HG03432 (cell line): ENCODE data around the gene CNST.
"Not testable (repeated sequence)": the region's sequence is repeated elsewhere in the genome, so short reads cannot be mapped to it uniquely, and the experiment has no call there.

Experiments
- ATAC-seq: cut with Tn5 transposase; IDR thresholded peaks from one replicate; pipeline ENCODE4 v1.9.1; 2021; ENCODE audit warnings: mild to moderate bottlenecking, moderate library complexity; ENCODE audit not compliant: unreplicated experiment

CNST gene

DNA sequence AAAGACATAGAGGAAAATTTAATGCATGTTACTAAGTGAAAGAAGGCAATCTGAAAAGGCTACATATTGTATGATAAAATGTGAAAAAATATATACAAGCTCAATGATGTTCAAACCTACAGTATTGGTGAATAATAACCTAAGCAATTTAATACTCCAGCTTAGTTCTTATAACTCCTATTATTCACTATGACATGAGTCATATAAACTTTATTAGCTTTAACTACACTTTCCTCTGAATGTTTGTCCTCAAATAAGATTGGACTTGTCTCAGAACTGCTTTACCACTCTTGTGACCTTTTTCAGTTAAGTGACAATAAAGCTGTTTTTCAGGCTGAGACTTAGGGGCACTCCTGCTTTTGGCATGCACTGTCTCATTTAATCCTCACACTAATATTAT lies 50.9 kb downstream of the CNST start:
- no peak for ATAC-seq

DNA sequence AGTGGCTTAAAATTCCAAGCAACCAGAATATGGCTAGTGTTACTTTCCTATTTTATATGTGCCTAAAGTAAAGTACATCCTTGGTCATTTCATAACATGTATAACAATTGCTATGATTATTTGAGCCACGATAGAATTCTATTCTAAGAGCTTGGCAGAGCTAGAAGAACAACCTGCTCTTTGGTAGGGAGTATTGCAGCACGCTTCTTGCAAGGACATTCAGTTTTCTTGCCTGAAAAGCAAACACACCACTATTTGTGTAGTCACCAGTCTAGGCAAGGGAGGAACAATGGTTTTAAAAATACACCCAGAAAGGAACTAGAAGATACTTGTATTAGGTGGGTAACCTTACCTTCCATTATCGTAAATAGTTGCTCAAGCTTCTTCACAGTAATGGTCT lies 51.5 kb downstream of the CNST start:
- no peak for ATAC-seq

DNA sequence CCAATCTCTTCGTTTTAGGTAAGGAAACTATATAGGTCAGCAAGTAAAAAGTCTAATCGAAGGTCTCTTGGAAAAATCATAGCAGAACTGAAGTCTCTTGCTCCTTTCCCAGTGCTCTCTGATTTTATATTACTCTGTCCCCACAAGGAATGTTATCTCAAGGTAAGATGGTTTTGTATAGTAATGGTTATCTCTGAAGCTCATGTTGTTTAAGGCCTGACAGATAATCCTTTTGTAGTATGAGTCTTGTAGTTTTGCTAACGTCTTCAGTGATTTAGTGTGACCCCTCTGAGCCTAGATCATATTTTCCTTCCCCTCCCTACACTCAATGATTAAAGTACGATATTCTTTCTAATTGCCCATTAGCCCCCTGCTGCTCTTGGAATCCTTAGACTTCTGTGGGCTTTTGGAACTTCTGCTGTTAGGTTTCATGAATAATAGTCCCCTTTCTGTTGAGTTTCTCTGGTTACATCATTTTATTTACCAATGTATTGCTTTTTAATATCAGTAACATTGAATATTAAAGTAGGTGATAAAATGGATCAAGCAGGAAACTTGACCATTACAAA lies 52.1 kb downstream of the CNST start:
- no peak for ATAC-seq

DNA sequence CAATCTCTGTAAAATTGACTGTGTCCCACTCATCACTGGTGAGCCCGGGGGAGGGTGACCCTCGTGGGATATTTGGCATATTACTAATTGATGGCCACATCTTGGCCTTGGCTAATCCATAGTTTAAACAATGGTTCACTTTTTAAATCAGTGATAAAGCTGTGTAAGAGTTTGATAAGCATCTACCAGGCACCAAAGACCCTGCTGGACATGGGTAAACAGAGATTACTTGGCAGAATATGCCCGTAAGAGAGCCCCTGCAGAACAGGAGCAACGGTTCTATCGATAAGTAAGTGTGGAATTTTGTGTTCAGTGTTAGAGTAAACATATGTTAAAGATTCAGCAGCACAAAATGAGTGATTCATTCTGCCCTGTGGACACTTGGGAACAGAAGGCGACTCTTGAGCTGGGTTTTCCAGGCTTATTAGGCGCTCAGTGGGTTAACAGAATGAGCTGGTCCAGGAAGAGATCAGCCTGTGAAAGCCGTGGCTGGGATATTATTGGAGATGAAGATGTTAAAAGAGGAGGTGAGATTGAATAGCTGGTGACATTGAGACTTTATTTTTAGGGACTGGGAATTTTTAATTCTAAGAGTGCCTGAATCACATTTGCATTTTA lies 55.9 kb downstream of the CNST start:
- no peak for ATAC-seq

DNA sequence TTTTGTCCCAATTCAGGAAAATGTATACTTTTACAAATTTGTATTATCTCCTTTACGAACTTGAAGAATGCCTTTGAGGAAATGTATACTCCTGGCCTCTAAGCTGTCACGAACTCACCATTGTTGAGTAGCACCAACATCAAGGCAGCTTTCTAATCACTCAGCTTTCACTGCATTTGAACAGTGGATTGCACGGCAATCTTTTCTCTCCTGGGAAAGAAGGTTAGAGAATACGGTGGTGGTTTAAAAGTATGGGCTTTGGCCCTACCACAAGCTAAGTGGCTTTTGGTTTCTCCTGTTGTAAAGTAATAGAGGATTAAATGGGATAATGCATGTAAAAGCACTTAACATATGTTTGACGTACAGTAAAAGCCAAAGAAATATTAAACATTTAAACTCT lies 57.8 kb downstream of the CNST start:
- ATAC-seq: no peak

DNA sequence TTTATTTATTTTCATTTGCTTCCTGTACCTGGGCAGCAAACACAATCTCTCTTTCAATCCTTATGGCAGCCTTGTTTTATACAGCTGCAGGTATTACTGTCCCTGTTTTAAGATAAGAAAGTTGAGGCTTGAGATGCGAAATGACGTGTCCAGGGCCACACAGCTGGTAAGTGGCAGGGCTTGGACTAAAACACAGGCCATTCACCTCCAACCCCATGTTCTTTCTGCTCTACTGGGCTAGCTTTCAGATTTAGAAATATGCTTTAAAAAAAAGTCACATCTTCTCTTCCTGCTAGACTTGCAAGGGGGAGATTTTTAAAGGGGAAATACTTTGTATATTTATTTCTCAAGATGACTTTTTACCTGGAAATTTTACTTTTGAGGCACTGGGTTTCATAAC lies 62.8 kb downstream of the CNST start:
- ATAC-seq: peak; percentile 95

DNA sequence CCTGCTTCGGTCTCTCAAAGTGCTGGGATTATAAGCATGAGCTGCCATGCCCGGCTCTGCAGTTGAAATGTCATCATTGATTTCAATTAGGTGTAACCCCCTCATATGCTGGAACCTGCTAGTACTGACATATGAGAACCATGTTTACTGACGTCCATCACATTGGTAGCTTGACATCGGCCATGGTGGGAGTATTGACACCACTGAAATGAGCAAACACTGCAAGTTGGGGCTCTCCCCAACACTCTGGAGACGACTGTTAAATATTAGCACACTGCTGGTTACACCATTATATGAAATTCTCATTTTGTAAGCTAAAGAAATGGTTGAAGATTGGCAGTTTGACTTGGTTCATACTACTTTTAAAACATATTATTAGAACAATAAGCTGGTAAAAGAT lies 63.7 kb downstream of the CNST start:
- ATAC-seq: no peak

DNA sequence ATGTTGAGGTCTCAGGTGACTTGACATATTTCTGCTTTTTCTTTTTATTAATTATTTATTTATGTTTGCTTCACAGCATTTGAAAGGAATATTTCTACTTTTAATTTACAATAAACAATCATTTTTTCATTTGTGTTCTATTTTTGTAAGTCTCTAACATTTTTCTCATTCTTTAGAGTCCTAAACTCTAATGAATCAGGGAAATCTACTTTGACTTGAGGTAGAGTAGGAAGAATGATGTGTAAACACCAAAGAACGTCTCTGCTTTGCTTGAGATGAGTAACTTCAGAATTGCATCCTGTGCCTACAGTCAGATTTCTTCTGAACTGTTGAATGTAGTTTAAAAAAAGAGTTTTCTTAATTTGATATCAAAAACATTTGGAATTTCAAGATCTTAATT lies 65.2 kb downstream of the CNST start:
- ATAC-seq: no peak

DNA sequence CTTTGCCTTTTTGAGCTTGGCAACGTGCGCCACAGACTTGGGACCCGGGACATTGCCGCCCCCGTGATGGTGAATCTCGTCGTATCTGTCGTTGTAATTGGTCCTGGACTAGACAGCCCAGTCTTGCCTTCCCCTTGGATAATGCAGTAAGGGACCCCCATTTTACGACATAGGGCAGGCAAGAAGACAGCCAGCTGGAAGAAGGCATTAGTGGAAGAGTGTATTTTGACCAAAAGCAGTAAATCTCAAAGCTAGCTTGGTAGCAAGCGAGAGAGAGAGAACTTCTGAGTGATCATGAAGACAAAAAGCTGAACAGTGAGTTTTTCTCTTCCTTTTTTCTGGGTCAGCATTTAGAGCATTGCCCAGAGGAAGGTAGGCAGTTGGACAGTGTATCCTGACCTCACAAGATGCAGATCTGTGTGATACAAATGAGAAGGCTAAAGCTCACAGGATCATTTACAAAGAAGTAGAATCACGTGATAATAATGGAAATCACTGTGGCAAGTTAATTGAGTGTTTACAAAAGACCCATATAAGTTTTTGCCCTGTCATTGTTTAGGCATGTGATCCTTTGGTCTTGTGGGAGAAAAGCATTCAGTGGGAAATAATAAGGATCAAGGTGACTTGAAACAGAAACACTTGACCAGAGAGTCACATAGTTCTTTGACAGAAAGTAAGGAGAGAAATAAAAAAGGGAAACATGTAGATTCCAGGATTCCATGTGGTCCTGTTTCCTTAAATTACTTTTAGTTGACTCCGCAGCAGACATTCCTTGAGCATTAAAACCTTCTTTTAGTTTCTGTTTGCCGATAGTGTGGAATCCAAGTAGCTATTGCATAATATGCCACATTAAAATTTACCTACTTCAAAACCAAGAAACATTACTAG lies 66.3 kb downstream of the CNST start:
- ATAC-seq: no peak

DNA sequence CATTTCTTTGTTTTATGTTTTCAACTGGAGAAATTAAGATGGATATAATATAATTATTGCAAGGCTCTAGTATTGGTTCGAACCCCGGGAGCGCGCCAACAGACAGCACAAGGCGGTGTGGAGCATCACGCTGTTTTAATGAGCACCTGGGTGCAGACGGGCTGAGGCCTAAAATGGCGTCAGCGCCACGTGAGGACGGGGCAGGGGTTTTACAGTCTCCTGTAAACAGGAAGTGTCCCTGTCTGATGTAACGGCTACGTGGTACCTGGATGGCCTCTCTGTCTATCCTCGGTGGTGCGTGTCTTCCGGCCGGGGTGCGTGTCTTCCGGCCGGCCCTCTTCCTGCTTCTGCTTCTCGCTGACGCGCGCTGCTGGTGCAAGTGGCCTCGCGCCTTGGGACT lies 68.4 kb downstream of the CNST start:
- ATAC-seq: not testable (repeated sequence)

DNA sequence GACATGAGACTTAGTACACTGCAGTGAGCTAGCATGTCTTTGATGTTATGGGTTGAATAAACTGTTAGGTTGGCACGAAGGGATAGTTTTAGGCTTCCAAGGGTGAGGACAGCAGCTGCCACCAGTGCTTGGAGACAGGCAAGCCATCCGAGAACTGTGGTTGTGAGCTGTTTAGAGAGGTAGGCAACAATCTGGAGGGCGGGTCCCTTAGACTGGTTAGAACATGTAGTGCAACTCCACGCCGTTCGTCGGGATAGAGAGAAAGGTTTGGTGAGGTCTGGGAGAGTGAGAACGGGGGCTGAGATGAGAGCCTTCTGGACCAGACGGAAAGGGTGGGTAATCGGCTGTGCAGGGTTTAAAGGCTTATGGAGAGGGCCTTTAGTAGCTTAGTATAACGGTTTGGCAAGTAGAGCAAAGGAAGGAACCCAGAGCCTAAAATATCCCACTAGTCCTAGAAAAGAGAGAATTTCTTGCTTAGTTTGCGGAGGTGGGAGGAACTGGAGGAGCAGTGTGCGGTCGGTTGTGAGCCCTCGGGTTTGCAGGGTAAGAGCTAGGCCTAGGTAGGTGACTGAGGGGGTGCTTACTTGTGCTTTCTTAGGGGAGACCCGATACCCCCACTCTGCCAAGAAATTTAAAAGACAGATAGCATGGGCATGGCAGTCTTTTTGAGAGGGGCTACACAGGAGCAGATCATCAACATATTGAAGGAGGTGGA lies 72.8 kb downstream of the CNST start:
- ATAC-seq: no peak

DNA sequence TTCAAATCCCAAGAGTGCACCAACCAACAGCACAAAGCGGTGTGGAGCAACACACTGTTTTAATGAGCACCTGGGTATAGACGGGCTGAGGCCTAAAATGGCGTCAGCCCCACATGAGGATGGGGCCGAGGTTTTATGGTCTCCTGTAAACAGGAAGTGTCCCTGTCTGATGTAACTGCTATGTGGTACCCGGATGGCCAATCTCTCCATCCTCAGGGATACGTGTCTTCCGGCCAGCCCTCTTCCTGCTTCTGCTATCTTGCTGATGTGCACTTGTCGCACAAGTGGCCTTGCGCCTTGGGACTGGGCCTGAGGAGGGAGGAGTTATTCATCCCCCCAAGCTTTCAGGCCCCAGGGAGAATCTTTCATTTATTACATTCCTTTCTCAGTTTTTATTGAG lies 73.5 kb downstream of the CNST start:
- ATAC-seq: no peak

DNA sequence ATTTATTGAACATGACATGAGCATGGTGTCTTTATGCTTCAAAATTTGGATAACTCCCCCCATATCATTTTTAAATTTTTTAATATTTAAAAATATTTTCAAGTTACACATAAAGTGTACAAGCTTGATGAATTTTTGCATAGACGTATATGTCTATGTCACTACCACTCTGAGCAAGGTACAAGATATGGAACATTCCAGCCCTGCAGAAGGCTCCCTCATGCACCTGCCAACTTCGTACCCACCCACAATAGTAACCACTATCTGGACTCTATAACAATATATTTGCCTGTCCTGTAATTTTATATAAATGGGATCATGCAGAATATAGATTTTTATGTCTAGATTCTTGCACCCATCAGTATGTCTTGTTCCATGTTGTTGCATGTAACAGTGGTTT lies 74.5 kb downstream of the CNST start:
- ATAC-seq: no peak

DNA sequence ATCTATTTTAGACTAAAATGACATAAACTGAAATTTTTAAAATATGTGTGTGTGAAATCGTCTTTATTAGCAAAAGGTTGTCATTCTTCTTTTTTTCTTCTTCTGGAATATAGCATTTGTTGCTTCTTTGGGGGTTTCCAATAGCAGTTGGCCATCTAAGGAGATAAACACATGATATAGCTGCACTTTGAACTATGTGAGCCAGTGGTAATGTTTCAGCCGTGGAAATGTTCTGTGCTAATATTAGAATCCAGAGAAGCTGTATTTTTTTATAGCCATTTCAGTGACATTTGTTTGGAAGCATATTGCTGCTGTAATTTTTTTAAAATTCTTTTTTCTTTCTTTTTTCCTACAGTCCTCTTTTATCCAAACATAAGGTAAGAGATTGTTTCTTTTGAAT lies 75.1 kb downstream of the CNST start:
- ATAC-seq: no peak

DNA sequence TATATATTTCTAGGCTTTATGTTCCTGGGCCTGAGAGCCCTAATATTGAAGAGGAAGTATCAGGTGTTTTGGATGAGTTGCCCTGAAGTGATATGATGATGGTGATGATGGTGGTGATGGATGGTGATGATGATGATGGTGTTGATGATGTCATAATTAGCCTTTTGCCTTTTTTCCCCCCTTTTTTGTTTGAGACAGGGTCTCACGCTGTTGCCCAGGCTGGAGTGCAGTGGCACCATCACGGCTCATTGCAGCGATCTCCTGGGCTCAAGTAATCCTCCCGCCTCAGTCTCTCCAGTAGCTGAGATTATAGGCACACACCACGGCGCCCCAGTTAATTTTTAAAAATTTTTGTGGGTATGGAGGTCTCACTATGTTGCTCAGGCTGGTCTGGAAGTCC lies 76.5 kb downstream of the CNST start:
- no peak for ATAC-seq

DNA sequence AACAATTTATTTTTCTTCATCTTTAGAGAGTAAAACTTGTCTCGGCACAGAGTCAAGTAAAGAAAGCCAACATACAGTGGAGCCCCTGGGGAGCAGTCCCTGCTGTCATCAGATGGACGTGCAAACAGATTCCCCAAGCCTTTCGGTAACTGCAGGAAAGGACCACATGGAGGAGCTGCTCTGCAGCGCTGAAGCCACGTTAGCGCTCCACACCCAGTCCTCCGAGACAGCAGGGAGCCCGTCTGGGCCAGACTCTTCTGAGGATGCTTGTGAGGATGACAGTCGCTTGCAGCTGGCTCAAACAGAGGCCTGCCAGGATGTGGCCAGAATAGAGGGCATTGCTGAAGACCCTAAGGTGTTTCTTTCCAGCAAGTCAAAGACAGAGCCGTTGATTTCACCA lies 80.9 kb downstream of the CNST start:
- no peak for ATAC-seq

DNA sequence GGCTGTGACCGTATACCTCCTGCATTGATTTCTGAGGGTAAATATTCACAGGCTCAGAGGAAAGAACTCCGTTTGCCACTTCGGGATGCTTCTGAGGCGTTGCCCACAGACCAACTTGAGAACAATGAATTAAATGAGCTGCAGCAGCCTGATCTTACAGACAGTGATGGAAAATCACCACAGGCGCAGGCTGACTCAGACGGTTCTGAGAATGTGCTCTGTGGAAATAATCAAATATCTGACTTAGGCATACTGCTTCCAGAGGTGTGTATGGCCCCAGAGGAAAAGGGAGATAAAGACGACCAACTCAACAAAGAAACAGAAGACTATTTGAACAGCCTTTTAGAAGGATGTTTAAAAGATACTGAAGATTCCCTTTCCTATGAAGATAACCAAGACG lies 81.3 kb downstream of the CNST start:
- ATAC-seq: no peak

DNA sequence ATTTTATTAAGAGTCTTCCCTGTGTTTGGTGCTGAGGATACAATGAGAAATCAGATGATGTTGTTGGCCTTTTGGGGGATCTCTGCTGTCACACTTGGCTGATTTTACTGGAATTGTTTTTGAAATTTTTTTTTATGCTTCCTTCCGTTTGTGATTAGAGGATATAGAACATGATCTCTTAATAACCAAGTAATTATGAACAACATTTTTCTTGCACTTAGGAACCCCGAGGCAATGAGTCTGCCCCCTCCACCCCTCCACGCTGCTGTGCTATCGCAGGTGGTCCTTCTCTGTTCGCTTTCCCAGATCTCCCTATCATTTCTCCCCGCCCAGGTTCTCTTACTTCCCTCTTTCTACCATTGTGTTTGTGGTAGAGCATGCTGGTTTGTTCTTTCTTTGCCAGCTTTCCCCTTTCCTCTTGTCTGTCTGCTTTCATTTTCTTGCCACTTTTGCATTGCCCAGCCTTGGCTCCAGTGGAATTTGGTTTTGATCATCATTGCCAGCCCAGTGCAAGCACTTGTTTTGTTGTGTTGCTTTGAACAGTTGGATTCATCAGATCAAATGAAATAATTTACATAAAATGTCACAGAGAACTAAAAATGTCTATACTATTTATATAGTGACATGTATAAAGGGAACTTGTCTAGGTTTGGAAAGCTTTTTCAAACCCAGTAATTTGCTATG lies 84.9 kb downstream of the CNST start:
- ATAC-seq: no peak

DNA sequence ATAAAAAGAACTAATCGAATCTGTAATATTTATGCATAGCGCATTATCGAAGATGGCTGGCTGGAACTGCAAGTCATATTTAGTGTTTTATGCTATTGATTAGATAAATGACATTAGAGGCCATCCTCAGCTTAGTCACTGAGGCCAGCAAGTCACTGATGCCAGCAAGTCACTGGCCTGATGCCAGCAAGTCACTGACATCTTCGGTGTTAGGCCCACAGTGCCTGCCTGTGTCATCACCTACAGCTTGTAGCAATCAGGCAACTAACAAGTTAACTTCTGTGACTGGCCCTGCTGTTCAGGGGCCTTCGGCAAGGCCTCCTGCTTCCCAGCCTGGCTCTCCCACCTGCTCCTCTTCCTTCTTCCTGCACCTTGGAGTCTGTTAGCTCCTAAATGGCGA lies 92.3 kb downstream of the CNST start:
- ATAC-seq: no peak

DNA sequence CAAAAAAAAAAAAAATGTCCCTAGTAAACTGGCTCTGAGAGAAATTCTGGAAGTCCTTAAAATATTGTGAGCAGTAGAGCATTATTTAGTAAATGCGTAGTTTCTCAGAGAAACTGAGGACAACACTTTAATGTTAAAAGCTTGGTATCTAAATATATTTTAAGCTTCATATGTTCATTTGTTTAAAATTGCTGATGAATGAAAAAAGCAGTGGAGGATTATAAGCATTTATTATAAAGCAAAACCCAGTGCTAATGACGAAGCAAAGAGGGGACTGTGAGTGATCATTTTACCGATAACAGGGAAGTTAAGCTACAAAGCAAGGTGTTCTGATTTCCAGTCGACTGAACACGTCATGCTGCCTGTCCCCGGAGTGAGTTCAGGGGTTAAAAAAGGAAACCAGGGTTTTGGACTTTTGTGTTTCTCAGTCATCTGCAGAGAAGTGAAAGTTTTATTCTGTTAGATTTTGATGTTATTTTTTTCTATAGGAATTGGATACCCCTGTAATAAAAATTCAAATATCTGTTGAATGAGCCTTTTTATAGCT lies 93.4 kb downstream of the CNST start:
- ATAC-seq: peak; percentile 62

DNA sequence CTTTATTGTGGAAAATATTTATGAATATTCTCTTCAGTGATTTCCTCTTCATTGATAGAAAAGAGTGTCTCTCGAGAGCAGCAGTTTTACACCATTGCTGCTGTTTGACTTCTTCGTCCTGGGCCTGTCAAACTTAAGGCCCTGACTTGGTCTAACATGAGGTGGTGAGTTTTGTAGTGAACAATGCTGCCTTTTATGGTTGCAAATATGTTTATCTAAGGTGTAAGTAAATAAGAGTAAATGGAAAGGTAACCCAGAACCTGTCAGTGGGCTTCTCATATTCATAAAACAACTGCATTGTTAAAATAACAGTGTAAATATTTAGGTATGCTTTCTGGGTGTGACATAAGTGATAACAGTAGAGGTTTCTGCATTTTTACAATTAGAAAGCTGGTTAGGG lies 95.2 kb downstream of the CNST start:
- ATAC-seq: no peak
